Liver (tissue), 9 donors: Measurements from ENCODE around the gene GATA3. TPM values are rescaled to one million over a fixed set of nuclear protein-coding genes. Genes with fewer than 3 reads are reported as not detected.
A peak's percentile ranks its signal among the peaks of the same experiment; 100 is the strongest.

Experiments
- DNase-seq: peaks from one replicate; pipeline ENCODE4 v3.0.0-alpha.2; 2017; ENCODE audit warnings: low spot score
- H3K27ac ChIP-seq, 2 donors: one replicate each; pipeline ENCODE4 v1.7.0; 2013; ENCODE audit warnings: inconsistent platforms in 2 of 2, low read length in 2 of 2, control low read depth in 1 of 2, low read depth in 1 of 2, mild to moderate bottlenecking in 1 of 2
- H3K27me3 ChIP-seq, 4 donors: one replicate each; pipeline versions ENCODE4 v1.6.1 to v1.7.0; 2013; ENCODE audit warnings: low read length in 3 of 4, inconsistent platforms in 1 of 4, mild to moderate bottlenecking in 1 of 4, moderate library complexity in 1 of 4; ENCODE audit not compliant: control insufficient read depth in 4 of 4, insufficient read depth in 4 of 4
- H3K36me3 ChIP-seq, 4 donors: one replicate each; pipeline versions ENCODE4 v1.6.1 to v1.7.0; 2013; ENCODE audit warnings: low read length in 3 of 4, mild to moderate bottlenecking in 3 of 4, low read depth in 1 of 4, moderate library complexity in 1 of 4; ENCODE audit not compliant: control insufficient read depth in 4 of 4, insufficient read depth in 3 of 4
- H3K4me1 ChIP-seq, 4 donors: one replicate each; pipeline versions ENCODE4 v1.6.1 to v1.7.0; 2013; ENCODE audit warnings: low read length in 3 of 4, mild to moderate bottlenecking in 3 of 4, moderate library complexity in 1 of 4; ENCODE audit not compliant: control insufficient read depth in 4 of 4, insufficient read depth in 4 of 4
- H3K4me3 ChIP-seq, 3 donors: one replicate each; pipeline versions ENCODE4 v1.6.1 to v1.7.0; 2013; ENCODE audit warnings: low read length in 3 of 3, control low read depth in 1 of 3, low read depth in 1 of 3, mild to moderate bottlenecking in 1 of 3
- H3K9ac ChIP-seq, 2 donors: one replicate each; pipeline ENCODE4 v1.7.0; 2013; ENCODE audit warnings: low read length in 2 of 2, mild to moderate bottlenecking in 2 of 2, moderate library complexity in 2 of 2, control low read depth in 1 of 2, low read depth in 1 of 2
- H3K9me3 ChIP-seq, 4 donors: one replicate each; pipeline versions ENCODE4 v1.6.1 to v1.7.0; 2013; ENCODE audit warnings: low read length in 3 of 4; ENCODE audit not compliant: control insufficient read depth in 4 of 4
- EGR1 ChIP-seq, 2 donors: IDR thresholded peaks; 2 replicates each; pipeline ENCODE4 v1.6.1; 2016 to 2018; ENCODE audit warnings: antibody characterized with exemption in 2 of 2, low read depth in 2 of 2
- FOXA1 ChIP-seq: IDR thresholded peaks from 2 replicates; pipeline ENCODE4 v1.6.1; 2016; ENCODE audit warnings: antibody characterized with exemption
- FOXA2 ChIP-seq: IDR thresholded peaks from 2 replicates; pipeline ENCODE4 v1.6.1; 2016; ENCODE audit warnings: antibody characterized with exemption
- GABPA ChIP-seq, 2 donors: IDR thresholded peaks in 1 of 2; conservative IDR thresholded peaks in 1 of 2; 2 replicates each; pipeline ENCODE4 v1.6.1; 2016; ENCODE audit warnings: antibody characterized with exemption in 2 of 2, mild to moderate bottlenecking in 1 of 2, moderate library complexity in 1 of 2
- HNF4A ChIP-seq, 2 donors: conservative IDR thresholded peaks; 2 replicates each; pipeline ENCODE4 v1.6.1; 2016; ENCODE audit warnings: antibody characterized with exemption in 2 of 2, mild to moderate bottlenecking in 2 of 2
- NR2F2 ChIP-seq: IDR thresholded peaks from 2 replicates; pipeline ENCODE4 v1.6.1; 2016; ENCODE audit warnings: antibody characterized with exemption
- RXRA ChIP-seq, 2 donors: IDR thresholded peaks; 2 replicates each; pipeline ENCODE4 v1.6.1; 2017 to 2018; ENCODE audit warnings: antibody characterized with exemption in 2 of 2, mild to moderate bottlenecking in 1 of 2
- TAF1 ChIP-seq: conservative IDR thresholded peaks from 2 replicates; pipeline ENCODE4 v1.6.1; 2016; ENCODE audit warnings: antibody characterized with exemption, mild to moderate bottlenecking
- YY1 ChIP-seq: IDR thresholded peaks from 2 replicates; pipeline ENCODE4 v1.6.1; 2016; ENCODE audit warnings: antibody characterized with exemption, mild to moderate bottlenecking
- ZBTB33 ChIP-seq: IDR thresholded peaks from 2 replicates; pipeline ENCODE4 v1.6.1; 2016; ENCODE audit warnings: antibody characterized with exemption
- WGBS: extraction: QIAGEN DNeasy Blood & Tissue Kit; methylation state at CpG from one replicate; pipeline ENCODE4 v1.1.7; 2013; 5-methylcytosine and 5-hydroxymethylcytosine counted together
- polyA plus RNA-seq, 2 donors: library from polyadenylated mRNA; stranded (reverse) in 1 of 2; unstranded in 1 of 2; fragments of 200-250 nt in 1 of 2; fragments of >200 nt in 1 of 2; fragmentation: Nextera tagmentation in 1 of 2; extraction: Ambion mirVana in 1 of 2; gene quantifications; one replicate each; pipeline versions ENCODE4 v1.2.1 to v1.2.3, GENCODE V29; 2013 to 2015
- total RNA-seq, 2 donors: library from RNA; depleted of rRNA; stranded (reverse); fragments of >200 nt; gene quantifications; one replicate each; pipeline ENCODE4 v1.2.3, GENCODE V29; 2014
- TF ChIP-seq, protein P1 (sequence below): IDR thresholded peaks from 2 replicates; pipeline ENCODE4 v1.6.1; 2016; ENCODE audit warnings: antibody characterized with exemption, mild to moderate bottlenecking
- TF ChIP-seq, protein P2 (sequence below): IDR thresholded peaks from 2 replicates; pipeline ENCODE4 v1.6.1; 2016; ENCODE audit warnings: antibody characterized with exemption
- TF ChIP-seq, protein P3 (sequence below): IDR thresholded peaks from 2 replicates; pipeline ENCODE4 v1.6.1; 2016; ENCODE audit warnings: antibody characterized with exemption
- TF ChIP-seq, protein P4 (sequence below): fragments of 150-350 bp; IDR thresholded peaks from 2 replicates; pipeline ENCODE4 v1.5.1; 2017; ENCODE audit warnings: improper control_type of control experiment, low read depth, low read length; ENCODE audit not compliant: missing input control
- donor health status: healthy.
- donor health status: healthy.
- donor health status: healthy.
- donor health status: healthy.
- donor health status: healthy.

GATA3 gene
- total and polyA plus RNA-seq, 4 donors, result 0.08 to 0.51 (median 0.21) TPM

DNA sequence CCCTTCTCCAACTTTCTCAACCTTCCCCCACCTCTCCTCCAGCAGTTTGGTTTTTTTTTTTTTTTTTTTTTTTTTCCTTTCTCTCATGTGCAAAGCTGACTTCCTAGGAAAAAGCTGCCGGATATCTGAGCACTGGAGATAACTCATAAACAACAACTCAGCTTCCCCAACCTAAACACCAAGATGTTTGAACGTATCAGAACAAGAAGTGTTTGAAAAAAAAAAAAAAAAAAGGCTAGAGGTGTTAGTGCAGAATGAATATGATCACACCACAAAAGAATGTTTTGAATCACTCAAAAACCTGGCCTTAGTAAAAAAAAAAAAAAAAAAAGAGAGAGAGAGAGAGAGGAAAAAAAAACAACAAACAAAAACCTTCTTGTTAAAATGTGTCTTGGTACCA is 11.2 kb downstream of the GATA3 start:
- WGBS, result 44% methylated on average over 2 of the region's 2 CpGs
- Histone ChIP-seq H3K4me3 (no peak overlapping the region), H3K4me1 (no peaks in the 10 kb centered on the region), H3K9me3 (no peaks in the 10 kb centered on the region), H3K27me3 (peaks cover 0 to 2% (median 0%) of the 10 kb centered on the region in 4 donors), H3K36me3 (no peaks in the 10 kb centered on the region), H3K27ac (no peak overlapping the region), H3K9ac (no peak overlapping the region)
- no peak for DNase-seq
- TF ChIP-seq, protein P1, sequence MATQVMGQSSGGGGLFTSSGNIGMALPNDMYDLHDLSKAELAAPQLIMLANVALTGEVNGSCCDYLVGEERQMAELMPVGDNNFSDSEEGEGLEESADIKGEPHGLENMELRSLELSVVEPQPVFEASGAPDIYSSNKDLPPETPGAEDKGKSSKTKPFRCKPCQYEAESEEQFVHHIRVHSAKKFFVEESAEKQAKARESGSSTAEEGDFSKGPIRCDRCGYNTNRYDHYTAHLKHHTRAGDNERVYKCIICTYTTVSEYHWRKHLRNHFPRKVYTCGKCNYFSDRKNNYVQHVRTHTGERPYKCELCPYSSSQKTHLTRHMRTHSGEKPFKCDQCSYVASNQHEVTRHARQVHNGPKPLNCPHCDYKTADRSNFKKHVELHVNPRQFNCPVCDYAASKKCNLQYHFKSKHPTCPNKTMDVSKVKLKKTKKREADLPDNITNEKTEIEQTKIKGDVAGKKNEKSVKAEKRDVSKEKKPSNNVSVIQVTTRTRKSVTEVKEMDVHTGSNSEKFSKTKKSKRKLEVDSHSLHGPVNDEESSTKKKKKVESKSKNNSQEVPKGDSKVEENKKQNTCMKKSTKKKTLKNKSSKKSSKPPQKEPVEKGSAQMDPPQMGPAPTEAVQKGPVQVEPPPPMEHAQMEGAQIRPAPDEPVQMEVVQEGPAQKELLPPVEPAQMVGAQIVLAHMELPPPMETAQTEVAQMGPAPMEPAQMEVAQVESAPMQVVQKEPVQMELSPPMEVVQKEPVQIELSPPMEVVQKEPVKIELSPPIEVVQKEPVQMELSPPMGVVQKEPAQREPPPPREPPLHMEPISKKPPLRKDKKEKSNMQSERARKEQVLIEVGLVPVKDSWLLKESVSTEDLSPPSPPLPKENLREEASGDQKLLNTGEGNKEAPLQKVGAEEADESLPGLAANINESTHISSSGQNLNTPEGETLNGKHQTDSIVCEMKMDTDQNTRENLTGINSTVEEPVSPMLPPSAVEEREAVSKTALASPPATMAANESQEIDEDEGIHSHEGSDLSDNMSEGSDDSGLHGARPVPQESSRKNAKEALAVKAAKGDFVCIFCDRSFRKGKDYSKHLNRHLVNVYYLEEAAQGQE, result no peak
- TF ChIP-seq NR2F2, result peak; percentile 48
- TF ChIP-seq HNF4A (conservative IDR thresholded peaks at IDR 0.05), result no peak
- no peak for TF ChIP-seq GABPA (IDR thresholded peaks at IDR 0.05 in 1 of 2, conservative IDR thresholded peaks at IDR 0.05 in 1 of 2)
- no peak for TF ChIP-seq FOXA1
- TF ChIP-seq FOXA2, result no peak

DNA sequence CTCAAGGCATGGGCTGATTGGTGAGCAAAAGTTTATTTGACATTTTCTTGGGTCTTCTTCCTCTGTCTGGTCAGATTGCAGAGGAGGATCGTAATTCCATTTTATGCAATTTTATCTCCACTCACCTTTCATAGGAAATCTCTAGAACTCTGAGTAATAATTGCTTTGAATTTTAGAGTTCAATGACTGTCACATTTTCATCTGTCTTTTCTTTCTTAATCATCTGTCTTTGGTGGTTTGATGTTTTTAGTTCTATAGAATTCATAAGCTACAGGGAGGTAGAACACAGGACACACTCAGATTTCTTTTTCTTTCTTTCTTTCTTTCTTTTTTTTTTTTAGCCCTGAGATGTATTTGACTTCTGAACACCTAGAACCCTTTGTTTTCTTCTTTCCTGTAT is 11.6 kb downstream of the GATA3 start:
- Histone ChIP-seq H3K4me1 (no peaks in the 10 kb centered on the region), H3K27ac (no peak overlapping the region), H3K4me3 (no peak overlapping the region), H3K9me3 (no peaks in the 10 kb centered on the region), H3K9ac (no peak overlapping the region), H3K27me3 (peaks cover 0 to 2% (median 0%) of the 10 kb centered on the region in 4 donors), H3K36me3 (no peaks in the 10 kb centered on the region)
- no peak for DNase-seq
- TF ChIP-seq RXRA (IDR thresholded peaks at IDR 0.05) (no peak), ZBTB33 (no peak), GABPA (IDR thresholded peaks at IDR 0.05 in 1 of 2, conservative IDR thresholded peaks at IDR 0.05 in 1 of 2) (no peak), NR2F2 (no peak), YY1 (no peak), TAF1 (no peak), HNF4A (conservative IDR thresholded peaks at IDR 0.05) (no peak), EGR1 (IDR thresholded peaks at IDR 0.05; ENCODE audit: low read depth in 2 of 2) (no peak), FOXA2 (no peak)
- TF ChIP-seq, protein P2, sequence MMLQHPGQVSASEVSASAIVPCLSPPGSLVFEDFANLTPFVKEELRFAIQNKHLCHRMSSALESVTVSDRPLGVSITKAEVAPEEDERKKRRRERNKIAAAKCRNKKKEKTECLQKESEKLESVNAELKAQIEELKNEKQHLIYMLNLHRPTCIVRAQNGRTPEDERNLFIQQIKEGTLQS, result no peak
- TF ChIP-seq, protein P3, sequence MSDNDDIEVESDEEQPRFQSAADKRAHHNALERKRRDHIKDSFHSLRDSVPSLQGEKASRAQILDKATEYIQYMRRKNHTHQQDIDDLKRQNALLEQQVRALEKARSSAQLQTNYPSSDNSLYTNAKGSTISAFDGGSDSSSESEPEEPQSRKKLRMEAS, result no peak
- TF ChIP-seq, protein P1, result no peak
- TF ChIP-seq, protein P4, sequence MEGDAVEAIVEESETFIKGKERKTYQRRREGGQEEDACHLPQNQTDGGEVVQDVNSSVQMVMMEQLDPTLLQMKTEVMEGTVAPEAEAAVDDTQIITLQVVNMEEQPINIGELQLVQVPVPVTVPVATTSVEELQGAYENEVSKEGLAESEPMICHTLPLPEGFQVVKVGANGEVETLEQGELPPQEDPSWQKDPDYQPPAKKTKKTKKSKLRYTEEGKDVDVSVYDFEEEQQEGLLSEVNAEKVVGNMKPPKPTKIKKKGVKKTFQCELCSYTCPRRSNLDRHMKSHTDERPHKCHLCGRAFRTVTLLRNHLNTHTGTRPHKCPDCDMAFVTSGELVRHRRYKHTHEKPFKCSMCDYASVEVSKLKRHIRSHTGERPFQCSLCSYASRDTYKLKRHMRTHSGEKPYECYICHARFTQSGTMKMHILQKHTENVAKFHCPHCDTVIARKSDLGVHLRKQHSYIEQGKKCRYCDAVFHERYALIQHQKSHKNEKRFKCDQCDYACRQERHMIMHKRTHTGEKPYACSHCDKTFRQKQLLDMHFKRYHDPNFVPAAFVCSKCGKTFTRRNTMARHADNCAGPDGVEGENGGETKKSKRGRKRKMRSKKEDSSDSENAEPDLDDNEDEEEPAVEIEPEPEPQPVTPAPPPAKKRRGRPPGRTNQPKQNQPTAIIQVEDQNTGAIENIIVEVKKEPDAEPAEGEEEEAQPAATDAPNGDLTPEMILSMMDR, result no peak
- WGBS, result 56% methylated on average over 1 of the region's 1 CpG
